ENCODE results near the gene MYO9A. TPM values are rescaled to one million over a fixed set of nuclear protein-coding genes. Genes with fewer than 3 reads are reported as not detected.

MYO9A gene
- total RNA-seq, 1 experiment from 2014 or later = 41.6 TPM

Other genes with a start within 250 kb of the MYO9A start
- gene SENP8, start 253 bp upstream of the MYO9A start, total RNA-seq (2021; ENCODE audit: unreplicated experiment) = 2.9 TPM
- 1.3 TPM for gene GRAMD2A, start 79.6 kb upstream of the MYO9A start, total RNA-seq (2021; ENCODE audit: unreplicated experiment)
- gene PKM, start 113.0 kb upstream of the MYO9A start, total RNA-seq (2021; ENCODE audit: unreplicated experiment) = 1,590 TPM
- gene PARP6, start 154.4 kb upstream of the MYO9A start, total RNA-seq (2021; ENCODE audit: unreplicated experiment) = 85.7 TPM
- gene CELF6, start 202.0 kb upstream of the MYO9A start, total RNA-seq (2021; ENCODE audit: unreplicated experiment) = not detected

Data from Panc1 (cell line).